Fibroblast of skin of left biceps (primary cell): ENCODE data around the gene ST13.
A peak's percentile ranks its signal among the peaks of the same experiment; 100 is the strongest.
"Not testable (repeated sequence)": the region's sequence is repeated elsewhere in the genome, so short reads cannot be mapped to it uniquely, and the experiment has no call there.

Experiments
- DNase-seq, 2 experiments: peaks; one replicate each; pipeline ENCODE4 v3.0.0-alpha.2; 2013; ENCODE audit warnings: low read depth in 2 of 2

ST13 gene

GRCh38 chr22:40838486-40838885 lies 18.0 kb downstream of the ST13 start:
- DNase-seq, result no peak

GRCh38 chr22:40834619-40835018 lies 21.8 kb downstream of the ST13 start:
- DNase-seq, result no peak

GRCh38 chr22:40829131-40829530 lies 27.3 kb downstream of the ST13 start:
- no peak for DNase-seq

- no peak for DNase-seq
These were observed 29.3 kb downstream of the ST13 start for GRCh38 chr22:40826984-40827741.

- not testable (repeated sequence) for DNase-seq
These were observed 30.1 kb downstream of the ST13 start for GRCh38 chr22:40826292-40826691.

GRCh38 chr22:40823426-40823825 lies 33.0 kb downstream of the ST13 start:
- DNase-seq, result no peak

- DNase-seq, result no peak
These were observed 36.8 kb downstream of the ST13 start for GRCh38 chr22:40819599-40820140.

GRCh38 chr22:40818747-40819598 lies 37.5 kb downstream of the ST13 start, which contains the start of gene SLC25A17:
TSS of gene SLC25A17 (minus strand) at chr22:40819346. CDS start at chr22:40819248, 98 bp downstream.
- DNase-seq, result peak; percentile 34 to 48

GRCh38 chr22:40818192-40818746 lies 38.2 kb downstream of the ST13 start:
- DNase-seq, result no peak

GRCh38 chr22:40817737-40818136 lies 38.7 kb downstream of the ST13 start:
- no peak for DNase-seq

- no peak for DNase-seq
These were observed 42.5 kb downstream of the ST13 start for GRCh38 chr22:40813912-40814315.

GRCh38 chr22:40808018-40808841 lies 48.2 kb downstream of the ST13 start:
- no peak for DNase-seq

- no peak for DNase-seq
These were observed 49.7 kb downstream of the ST13 start for GRCh38 chr22:40806711-40807110.

- no peak for DNase-seq
These were observed 50.7 kb downstream of the ST13 start for GRCh38 chr22:40805699-40806203.

- no peak for DNase-seq
These were observed 51.2 kb downstream of the ST13 start for GRCh38 chr22:40805239-40805638.

- no peak for DNase-seq
These were observed 53.1 kb downstream of the ST13 start for GRCh38 chr22:40803321-40803720.

- no peak for DNase-seq
These were observed 57.4 kb downstream of the ST13 start for GRCh38 chr22:40799008-40799407.

GRCh38 chr22:40797427-40797826 lies 59.0 kb downstream of the ST13 start:
- DNase-seq, result no peak

GRCh38 chr22:40792451-40792850 lies 64.0 kb downstream of the ST13 start:
- no peak for DNase-seq

- DNase-seq, result peak in 1 of 2 experiments; percentile 15
These were observed 65.2 kb downstream of the ST13 start for GRCh38 chr22:40791241-40791640.

- no peak for DNase-seq
These were observed 67.3 kb downstream of the ST13 start for GRCh38 chr22:40789131-40789530.
